GM20431 (cell line): Measurements from ENCODE around the gene ZBTB16.

Experiments
- in situ Hi-C: fragments of 300-500 bp; cut with MseI, MboI; formaldehyde crosslinking; loops from one replicate; pipeline ENCODE4 v1.15.0; 2020; ENCODE audit warnings: low sequenced_read_pairs; ENCODE audit not compliant: unreplicated experiment

ZBTB16 gene

GRCh38 chr11:114219559-114220349 lies 160.2 kb downstream of the ZBTB16 start:
- in situ Hi-C loops: no loop called here

GRCh38 chr11:114221037-114221436 lies 161.5 kb downstream of the ZBTB16 start:
- in situ Hi-C loops: no loop called here

GRCh38 chr11:114225661-114226060 lies 166.2 kb downstream of the ZBTB16 start:
- in situ Hi-C loops: no loop called here

GRCh38 chr11:114226356-114226755 lies 166.8 kb downstream of the ZBTB16 start:
- in situ Hi-C loops: no loop called here

GRCh38 chr11:114228435-114229411 lies 169.2 kb downstream of the ZBTB16 start:
- in situ Hi-C loops: no loop called here

GRCh38 chr11:114230031-114230704 lies 170.7 kb downstream of the ZBTB16 start:
- in situ Hi-C loops: no loop called here

GRCh38 chr11:114232400-114233059 lies 173.0 kb downstream of the ZBTB16 start:
- in situ Hi-C loops: no loop called here

- in situ Hi-C loops: no loop called here
Observed at GRCh38 chr11:114233755-114234154, 174.2 kb downstream of the ZBTB16 start.

GRCh38 chr11:114236829-114237228 lies 177.3 kb downstream of the ZBTB16 start:
- in situ Hi-C loops: no loop called here

GRCh38 chr11:114237321-114238280 lies 178.1 kb downstream of the ZBTB16 start:
- in situ Hi-C loops: no loop called here

- in situ Hi-C loops: no loop called here
Observed at GRCh38 chr11:114239753-114240161, 180.2 kb downstream of the ZBTB16 start.

- in situ Hi-C loops: no loop called here
Observed at GRCh38 chr11:114242032-114242431, 182.5 kb downstream of the ZBTB16 start.

GRCh38 chr11:114243461-114244372 lies 184.2 kb downstream of the ZBTB16 start:
- in situ Hi-C loops: no loop called here

- in situ Hi-C loops: no loop called here
Observed at GRCh38 chr11:114244726-114245394, 185.3 kb downstream of the ZBTB16 start.

- in situ Hi-C loops: no loop called here
Observed at GRCh38 chr11:114246321-114247069, 187.0 kb downstream of the ZBTB16 start.

- in situ Hi-C loops: no loop called here
Observed at GRCh38 chr11:114247070-114247789, 187.7 kb downstream of the ZBTB16 start.
